HG03097 (cell line): ENCODE results near the gene ST3GAL2.
"Not testable (repeated sequence)": the region's sequence is repeated elsewhere in the genome, so short reads cannot be mapped to it uniquely, and the experiment has no call there.

ENCODE experiments used
- ATAC-seq: cut with Tn5 transposase; IDR thresholded peaks from one replicate; pipeline ENCODE4 v1.9.1; 2021; ENCODE audit not compliant: unreplicated experiment, low FRiP score

The ST3GAL2 gene

DNA sequence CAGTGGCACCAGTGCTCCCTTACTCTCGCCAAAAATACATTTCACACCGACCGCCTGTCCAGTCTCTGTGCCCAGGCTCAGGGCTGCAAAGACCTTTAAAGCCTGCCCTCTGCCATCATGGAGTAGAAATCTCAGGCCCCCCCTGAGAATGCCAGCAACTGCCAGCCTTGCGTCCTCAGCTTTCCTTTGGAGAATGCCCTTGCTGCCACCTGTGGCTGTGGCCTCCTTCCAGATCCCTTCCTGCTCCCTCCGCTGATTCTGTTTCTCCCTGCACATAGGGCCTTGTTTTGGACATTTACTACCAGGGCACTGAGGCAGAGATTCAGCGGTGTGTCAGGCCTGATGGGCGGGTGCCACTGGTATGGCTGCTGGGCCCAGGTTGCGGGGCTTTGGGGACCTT lies 28.7 kb upstream of the ST3GAL2 start:
- no peak for ATAC-seq

DNA sequence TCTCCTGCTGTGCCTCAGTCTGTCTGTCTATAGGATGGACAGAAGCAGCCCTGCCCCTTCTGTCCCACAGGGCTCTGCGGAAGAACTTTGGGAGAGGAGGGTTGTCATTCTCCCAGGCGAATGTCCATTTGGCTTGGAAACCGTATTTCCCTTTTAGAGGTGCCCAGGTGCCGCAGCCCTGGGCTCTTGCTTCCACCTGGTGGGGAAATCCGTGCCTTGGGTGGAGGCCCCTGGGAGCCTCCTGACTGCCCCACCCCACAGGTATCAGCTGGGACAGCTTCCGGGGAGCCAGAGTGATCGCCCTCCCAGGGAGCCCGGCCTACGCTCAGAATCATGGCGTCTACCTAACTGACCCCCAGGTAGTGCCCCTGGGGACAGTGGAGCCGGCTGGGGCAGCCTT lies 28.2 kb upstream of the ST3GAL2 start:
- no peak for ATAC-seq

DNA sequence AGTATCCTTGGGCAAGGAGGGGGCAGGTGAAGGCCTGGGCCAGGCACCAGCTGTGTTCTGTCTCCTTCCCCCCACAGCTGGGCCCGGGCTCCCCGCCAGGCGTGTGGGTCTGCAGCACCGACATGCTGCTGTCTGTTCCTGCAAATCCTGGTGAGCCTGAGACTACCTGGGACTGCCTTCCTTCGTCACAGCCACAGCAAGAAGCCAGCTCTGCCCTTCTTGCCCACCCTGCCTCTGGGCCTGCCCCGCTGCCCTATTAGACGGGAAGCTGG lies 27.8 kb upstream of the ST3GAL2 start:
- no peak for ATAC-seq

DNA sequence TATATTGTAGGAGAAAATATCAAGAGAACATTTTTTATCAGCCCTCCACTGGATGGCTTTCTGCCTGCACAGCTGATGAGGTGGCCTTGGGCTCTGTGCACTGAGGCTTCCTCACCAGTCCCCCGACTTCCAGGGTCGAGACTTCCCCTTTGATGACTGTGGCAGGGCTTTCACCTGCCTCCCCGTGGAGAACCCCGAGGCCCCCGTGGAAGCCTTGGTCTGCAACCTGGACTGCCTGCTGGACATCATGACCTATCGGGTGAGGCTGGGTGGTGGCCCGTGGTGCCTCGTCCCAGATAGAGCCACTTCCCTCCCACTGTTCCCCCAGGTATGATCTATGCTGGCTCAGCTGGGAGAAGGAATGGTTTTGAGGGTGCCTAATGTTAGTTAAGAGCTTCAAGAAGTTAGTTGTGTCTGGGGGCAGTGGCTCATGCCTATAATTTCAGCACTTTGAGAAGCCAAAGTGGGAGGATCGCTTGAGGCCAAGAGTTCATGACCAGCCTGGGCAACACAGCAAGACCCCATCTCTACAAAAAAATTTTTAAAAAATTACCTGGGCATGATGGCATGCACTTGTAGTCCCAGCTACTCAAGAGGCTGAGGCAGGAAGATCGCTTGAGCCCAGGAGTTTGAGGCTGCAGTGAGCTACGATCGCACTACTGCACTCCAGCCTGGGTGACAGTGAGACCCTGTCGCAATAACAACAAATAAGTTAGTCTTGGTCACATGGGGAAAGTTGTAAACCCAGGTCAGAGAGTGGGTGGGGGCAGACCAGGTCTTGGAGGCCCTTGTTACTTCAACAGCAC lies 27.3 kb upstream of the ST3GAL2 start:
- no peak for ATAC-seq

DNA sequence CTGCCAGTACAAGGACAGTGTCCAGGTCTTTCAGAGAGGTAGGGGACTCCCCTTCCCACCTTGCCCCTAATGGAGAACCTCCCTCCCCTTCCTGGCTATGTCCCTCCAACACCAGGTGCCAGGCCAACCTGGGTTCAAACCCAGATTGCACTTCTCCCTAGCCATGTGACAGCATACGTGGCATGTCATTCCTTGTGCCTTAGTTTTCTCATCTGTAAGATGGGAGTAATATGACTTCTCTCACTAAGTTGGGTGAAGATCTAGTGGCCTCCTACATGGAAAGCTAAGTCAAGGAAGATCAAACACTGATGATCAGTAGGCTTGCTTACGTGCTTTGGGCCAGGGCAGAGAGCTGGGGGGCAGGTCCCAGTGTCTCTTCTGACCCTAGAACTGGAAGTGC lies 24.3 kb upstream of the ST3GAL2 start:
- ATAC-seq: no peak

DNA sequence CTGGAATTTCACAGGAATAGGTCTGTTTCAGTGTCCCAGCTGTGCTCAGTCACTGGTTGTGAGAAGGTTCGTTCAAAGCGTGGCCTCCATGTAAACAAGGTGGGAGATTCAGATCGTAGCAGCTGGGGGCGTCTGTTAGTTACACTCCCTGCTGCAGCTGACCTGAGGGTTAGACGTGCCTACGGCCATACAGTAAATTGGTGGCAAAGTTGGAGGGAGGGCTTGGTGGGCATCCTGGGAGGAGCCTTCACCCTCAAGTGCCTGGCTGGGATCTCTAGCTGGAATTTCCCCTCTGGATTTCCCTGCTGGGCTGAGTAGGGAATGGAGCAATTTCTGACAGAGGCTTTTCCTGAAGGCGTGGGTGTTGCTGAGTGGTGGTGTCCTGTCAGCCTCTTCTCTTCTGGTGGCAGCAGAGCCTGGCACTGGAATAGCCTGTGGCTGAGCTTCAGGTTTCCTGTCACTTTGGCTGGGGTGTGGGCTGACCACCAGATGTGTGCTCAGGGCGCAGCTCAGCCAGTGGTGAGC lies 21.9 kb upstream of the ST3GAL2 start:
- no peak for ATAC-seq

DNA sequence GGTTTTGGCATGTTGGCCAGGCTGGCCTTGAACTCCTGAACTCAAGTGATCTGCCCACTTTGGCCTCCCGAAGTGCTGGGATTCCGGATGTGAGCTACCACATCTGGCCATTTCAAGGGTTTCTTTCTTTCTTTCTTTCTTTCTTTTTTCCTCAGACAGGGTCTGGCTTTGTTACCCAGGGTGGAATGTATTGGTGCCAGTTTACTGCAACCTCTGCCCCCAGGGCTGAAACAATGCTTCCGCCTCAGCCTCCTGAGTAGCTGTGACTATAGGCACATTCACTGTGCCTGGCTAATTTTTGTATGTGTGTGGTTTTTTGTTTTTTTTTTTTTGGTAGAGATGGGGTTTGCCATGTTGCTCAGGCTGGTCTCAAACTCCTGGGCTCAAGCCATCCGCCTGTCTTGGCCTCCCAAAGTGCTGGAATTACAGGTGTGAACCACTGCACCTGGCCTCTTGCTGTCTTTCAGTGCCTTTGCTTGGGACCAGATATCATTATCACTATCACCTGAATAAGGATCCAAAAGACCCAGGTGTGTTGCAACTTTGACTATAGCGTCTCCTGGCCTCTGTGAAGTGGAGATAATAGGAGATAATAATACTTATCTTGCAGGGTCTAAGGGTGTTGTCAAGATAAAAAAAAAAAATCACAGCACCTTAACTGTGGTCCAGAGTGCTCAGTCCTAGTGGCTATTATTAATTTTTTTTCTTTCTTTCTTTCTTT lies 18.7 kb upstream of the ST3GAL2 start:
- ATAC-seq: no peak

DNA sequence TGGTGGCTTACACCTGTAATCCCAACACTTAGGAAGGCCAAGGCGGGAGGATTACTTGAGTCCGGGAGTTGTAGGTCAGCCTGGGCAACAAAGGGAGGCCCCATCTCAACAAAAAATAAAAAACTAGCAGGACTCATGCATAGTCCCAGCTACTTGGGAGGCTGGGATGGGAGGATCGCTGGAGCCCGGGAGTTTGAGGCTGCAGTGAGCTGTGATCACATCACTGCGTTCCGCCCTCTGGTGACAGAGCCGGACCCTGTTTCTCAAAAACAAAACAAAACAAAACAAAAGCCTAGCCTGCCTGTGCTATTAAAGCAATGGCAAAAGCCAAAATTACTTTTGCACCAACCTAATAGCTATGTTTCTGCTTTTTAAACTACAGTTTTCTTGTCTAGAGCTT lies 17.0 kb upstream of the ST3GAL2 start:
- ATAC-seq: no peak

DNA sequence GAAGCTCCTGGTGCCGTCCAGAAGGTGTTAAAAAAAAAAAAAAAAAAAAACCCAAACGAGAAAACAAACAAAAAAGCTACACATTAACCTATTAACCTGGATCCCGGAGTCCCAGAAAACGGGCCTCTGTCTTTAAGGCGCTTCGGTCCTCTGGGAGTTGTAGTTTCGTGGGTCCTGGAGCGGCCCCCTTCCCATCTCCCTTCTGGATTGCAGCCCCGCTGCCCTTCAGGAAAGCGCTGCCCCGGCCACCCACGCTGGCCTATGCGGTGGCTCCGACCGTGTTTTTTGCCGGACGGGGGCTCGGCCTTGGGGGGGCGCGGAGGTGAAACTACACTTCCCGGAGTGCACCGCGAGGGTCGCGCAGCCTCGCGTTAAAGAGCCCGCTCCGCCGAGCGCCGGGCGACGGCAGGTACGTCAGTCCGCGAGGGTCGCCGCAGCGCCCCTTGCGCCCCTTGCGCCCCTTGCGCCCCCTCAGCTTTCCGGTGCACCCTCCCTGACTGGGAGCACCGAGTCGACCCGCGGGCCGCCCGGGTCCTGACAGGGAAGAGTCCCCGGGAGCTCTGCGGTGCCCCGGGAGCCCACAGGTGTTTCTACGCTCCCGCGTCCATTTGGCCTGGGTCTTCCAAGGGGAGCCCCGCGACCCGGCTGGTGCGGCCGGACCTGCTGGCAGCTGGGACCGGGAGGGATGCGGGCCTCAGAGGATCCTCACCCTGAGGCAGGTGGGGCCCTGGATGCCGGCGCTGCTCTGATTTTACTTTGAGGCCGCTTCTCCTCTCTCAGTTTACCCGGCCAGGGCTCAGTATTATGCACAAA lies 15.5 kb upstream of the ST3GAL2 start, which contains the start of gene FCSK:
Gene FCSK, plus strand, starts transcription at position 374 of the 813 bp plus-strand sequence. CDS start 8,596 bp downstream, outside the sequence.
- ATAC-seq: peak; percentile 78

DNA sequence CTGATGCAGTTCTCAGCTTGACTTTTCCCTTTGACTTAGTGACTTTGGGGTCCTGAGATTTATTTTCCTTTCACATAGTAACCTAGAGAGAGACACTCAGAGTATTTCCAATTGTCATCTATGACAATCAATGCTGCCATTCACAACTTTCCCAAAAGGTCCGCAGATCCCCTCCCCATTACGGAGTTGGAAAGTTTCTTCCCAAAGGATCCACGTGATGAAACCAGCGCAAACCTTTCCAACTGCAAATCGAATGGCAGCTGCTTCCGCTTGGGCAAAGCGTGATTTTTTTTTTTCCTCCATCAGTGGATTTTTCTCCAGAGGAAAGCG lies 15.0 kb upstream of the ST3GAL2 start:
- ATAC-seq: no peak

DNA sequence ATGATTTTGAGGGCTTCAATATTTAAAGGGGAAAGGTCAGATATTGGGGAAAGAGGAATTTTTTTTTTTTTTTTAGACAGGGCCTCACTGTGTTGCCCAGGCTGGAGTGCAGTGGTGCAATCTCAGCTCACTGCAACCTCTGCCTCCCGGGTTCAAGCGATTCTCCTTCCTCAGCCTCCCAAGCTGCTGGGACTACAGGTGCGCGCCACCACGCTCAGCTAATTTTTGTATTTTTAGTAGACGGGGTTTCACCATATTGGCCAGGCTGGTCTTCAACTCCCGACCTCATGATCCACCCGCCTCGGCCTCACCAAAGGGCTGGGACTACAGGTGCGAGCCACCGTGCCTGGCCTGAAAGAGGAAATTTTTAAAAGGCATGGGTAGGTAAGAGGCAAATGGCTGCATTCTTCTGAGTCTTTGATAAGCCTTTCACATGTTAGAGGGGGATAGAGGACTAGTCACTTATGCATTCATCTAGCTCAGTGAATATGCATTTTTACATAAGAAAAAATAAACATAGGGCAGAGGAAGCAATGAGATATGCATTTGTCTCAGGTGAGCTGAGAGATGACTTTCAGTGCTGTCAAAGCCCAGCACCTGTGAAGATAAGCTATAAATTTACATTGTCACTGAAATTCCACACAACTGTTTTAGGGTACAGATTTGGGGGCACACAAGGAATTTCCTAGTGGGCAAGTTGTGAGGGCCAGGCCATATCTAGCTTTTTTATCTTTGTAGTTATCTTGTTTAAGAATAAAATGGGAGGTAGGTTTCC lies 14.4 kb upstream of the ST3GAL2 start:
- ATAC-seq: no peak

DNA sequence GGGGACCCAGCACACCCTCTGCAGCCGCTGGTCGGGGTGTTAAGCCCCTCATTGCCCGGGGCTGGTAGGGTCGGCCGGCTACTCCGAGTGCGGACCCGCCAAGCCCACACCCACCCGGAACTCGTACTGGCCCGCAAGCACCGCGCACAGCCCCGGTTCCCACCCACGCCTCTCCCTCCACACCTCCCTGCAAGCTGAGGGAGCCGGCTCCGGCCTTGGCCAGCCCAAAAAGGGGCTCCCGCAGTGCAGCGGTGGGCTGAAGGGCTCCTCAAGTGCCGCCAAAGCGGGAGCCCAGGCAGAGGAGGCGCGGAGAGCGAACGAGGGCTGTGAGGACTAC lies 12.1 kb upstream of the ST3GAL2 start:
- ATAC-seq: not testable (repeated sequence)

DNA sequence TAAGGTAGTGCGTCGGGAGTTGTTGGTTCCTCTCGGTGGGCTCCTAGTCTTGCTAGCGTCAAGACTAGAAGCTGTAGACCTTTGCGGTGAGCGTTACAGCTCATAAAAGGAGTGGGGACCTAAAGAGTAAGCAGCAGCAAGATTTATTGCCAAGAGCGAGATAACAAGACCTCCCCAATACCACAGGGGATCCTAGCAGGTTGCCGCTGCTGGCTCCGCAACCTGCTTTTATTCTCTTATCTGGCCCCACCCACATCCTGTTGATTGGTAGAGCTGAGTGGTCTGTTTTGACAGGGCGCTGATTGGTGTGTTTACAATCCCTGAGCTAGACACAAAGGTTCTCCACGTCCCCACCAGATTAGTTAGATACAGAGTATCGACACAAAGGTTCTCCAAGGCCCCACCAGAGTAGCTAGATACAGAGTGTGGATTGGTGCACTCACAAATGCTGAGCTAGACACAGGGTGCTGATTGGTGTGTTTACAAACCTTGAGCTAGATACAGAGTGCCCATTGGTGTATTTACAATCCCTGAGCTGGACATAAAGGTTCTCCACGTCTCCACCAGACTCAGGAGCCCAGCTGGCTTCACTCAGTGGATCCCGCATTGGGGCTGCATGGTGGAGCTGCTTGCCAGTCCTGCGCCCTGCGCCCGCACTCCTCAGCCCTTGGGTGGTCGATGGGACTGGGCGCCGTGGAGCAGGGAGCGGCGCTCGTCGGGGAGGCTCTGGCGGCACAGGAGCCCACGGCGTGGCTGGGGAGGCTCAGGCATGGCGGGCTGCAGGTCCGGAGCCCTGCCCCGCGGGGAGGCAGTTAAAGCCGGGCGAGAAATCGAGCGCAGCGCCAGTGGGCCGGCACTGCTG lies 11.5 kb upstream of the ST3GAL2 start:
- not testable (repeated sequence) for ATAC-seq

DNA sequence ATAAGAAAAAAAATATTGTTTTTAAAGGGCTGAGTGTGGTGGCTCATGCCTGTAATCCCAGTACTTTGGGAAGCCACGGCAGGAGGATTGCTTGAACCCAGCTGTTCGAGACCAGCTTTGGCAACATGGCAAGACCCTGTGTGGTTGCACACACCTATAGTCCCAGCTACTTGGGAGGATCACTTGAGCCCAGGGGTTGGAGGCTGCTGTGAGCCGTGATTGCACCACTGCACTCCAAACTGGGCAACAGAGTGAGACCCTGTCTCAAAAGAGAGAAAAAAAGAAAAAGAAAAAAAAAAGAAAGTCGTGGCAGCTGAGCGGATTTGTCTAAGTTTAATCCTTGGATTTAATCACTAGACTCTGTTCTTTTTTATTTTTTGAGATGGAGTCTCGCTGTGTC lies 9.2 kb upstream of the ST3GAL2 start:
- ATAC-seq: no peak

DNA sequence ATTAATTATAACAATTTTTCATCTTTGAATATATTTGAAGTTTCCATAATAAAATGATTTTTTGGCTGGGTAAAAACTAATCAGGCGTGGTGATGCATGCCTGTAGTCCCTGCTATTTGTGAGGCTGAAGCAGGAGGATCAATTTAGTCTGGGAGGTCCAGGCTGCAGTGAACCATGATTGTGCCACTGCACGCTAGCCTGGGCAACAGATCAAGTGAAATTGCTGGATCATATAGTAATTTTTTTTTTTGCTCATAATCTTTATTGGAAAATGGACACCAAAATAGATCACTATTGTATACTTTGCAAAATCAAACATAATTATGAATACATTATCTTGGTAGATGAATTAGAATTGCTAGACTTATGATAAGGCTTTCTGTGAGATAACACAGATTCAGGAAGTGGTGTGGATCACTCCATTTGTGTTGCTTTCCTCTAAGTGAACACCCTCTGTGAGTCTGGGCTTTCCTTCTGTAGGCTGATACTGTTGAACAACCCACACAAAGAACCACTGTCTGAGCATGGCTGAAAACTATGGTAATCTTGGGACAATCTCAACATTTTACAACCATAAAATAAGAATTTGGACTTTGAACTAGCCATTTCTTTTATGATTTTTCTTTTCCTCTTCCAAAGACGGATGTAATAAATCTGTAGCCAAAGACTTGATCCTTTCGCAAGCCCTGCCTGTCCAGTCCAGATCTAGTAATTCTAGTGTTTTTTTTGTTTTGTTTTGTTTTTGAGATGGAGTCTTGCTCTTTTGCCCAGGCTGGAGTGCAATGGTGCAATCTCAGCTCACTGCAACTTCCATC lies 5.6 kb upstream of the ST3GAL2 start:
- ATAC-seq: no peak

DNA sequence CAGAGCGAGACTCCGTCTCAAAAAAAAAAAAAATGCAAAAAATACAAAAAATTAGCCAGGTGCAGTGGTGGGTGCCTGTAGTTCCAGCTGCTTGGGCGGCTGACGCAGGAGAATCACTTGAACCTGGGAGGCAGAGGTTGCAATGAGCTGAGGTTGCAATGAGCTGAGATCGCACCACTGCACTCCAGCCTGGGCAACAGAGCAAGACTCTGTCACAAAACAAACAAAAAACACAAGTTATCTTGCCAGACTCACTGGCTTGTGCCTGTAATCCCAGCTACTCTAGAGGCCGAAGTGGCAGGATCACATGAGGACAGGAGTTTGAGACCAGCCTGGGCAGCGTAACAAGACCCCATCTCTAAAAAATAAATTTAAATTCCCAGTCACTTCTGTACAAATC lies 3.4 kb upstream of the ST3GAL2 start:
- ATAC-seq: no peak

DNA sequence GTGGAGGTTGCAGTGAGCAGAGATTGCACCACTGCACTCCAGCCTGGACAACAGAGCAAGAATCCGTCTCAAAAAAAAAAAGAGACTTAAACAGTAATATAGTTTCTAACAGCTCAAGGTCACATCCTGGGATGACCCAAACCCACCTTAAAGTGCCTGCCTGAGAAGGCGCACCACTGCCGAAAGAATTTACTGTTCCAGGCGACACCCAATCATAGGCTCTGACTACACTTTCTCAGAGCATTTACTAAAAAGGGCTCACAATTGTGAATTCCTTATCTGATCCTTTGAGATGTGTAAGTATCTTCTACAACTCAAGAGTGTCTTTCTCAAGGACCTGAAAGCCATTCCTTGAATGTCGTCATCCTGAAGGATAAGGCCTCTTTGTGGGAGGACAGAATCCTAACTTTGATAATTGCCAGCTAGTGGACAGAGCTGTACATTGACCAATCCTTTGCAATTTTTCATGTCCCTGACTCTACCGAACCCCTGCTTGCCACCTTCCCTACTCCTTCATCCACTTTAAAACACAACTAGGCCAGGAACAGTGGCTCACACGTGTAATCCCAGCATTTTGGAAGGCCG lies 2.6 kb upstream of the ST3GAL2 start:
- ATAC-seq: no peak

DNA sequence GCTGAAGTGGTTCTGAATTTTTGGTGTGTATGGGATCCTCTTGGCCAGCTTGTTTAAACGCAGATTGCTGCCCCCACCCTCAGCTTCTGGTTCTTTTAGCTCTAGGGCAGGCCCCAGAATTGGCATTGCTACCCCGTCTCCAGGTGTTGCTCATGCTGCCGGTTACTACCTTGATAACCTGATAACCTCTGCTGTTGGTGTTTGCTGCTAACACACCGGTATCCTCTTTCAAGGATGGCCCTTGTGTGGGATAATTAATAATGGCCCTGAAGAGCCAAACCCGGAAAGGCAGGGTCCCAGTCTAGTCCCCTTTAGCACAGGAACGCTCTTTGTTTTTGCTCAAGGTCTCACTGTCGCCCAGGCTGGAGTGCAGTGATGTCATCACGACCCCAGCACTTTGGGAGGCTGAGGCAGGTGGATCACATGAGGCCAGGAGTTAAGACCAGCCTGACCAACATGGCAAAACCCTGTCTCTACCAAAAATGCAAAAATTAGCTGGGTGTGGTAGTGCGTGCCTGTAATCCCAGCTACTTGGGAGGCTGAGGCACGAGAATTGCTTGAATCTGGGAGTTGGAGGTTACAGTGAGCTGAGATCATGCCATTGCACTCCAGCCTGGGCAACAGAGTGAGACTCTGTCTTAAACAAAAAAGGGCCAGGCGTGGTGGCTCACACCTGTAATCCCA lies 1.3 kb upstream of the ST3GAL2 start:
- no peak for ATAC-seq
